Measurements from ENCODE around the gene DNAAF6. TPM values are rescaled to one million over a fixed set of nuclear protein-coding genes. Genes with fewer than 3 reads are reported as not detected.
"Not testable (repeated sequence)": the region's sequence is repeated elsewhere in the genome, so short reads cannot be mapped to it uniquely, and the experiment has no call there.

Gene DNAAF6
- total RNA-seq, 3 donors from 2014 or later = not detected

- Histone ChIP-seq H3K36me3 (ENCODE audit: low read depth) (no peaks in the 10 kb centered on the region), H3K4me3 (no peak overlapping the region), H3K9me3 (no peaks in the 10 kb centered on the region), H3K4me1 (ENCODE audit: low read depth) (no peaks in the 10 kb centered on the region)
- ATAC-seq (no peak), DNase-seq (no peak)
- intact Hi-C loops (cut with DNase I, micrococcal nuclease) = no loop called here
- no peak for TF ChIP-seq CTCF (IDR thresholded peaks at IDR 0.05)
Measured at GRCh38 chrX:107171369-107172102, 34.9 kb upstream of the DNAAF6 start.

GRCh38 chrX:107197319-107197718 lies 9.1 kb upstream of the DNAAF6 start:
- no peak for DNase-seq
- H3K36me3 ChIP-seq (ENCODE audit: low read depth) = no peaks in the 10 kb centered on the region
- TF ChIP-seq CTCF (IDR thresholded peaks at IDR 0.05) = no peak
- no peaks in the 10 kb centered on the region for H3K9me3 ChIP-seq
- H3K4me3 ChIP-seq = no peak overlapping the region
- H3K4me1 ChIP-seq (ENCODE audit: low read depth) = no peaks in the 10 kb centered on the region
- intact Hi-C loops (cut with DNase I, micrococcal nuclease) = no loop called here
- ATAC-seq = no peak

- DNase-seq; H3K4me3 ChIP-seq; H3K4me1 ChIP-seq (ENCODE audit: low read depth); H3K9me3 ChIP-seq; ATAC-seq; H3K36me3 ChIP-seq (ENCODE audit: low read depth); intact Hi-C loops (cut with DNase I, micrococcal nuclease): not testable (repeated sequence)
Measured at GRCh38 chrX:107198074-107198473, 8.3 kb upstream of the DNAAF6 start.

GRCh38 chrX:107199491-107199890 lies 6.9 kb upstream of the DNAAF6 start:
- no peaks in the 10 kb centered on the region for H3K4me1 ChIP-seq (ENCODE audit: low read depth)
- DNase-seq (no peak), ATAC-seq (no peak)
- H3K4me3 ChIP-seq = no peak overlapping the region
- H3K9me3 ChIP-seq = no peaks in the 10 kb centered on the region
- intact Hi-C loops (cut with DNase I, micrococcal nuclease) = no loop called here
- no peaks in the 10 kb centered on the region for H3K36me3 ChIP-seq (ENCODE audit: low read depth)
- no peak for TF ChIP-seq CTCF (IDR thresholded peaks at IDR 0.05)

GRCh38 chrX:107204068-107204605 lies 2.3 kb upstream of the DNAAF6 start:
- ATAC-seq (peak; percentile 55), DNase-seq (peak in 2 of 3 donors; percentile 47 to 82)
- no peaks in the 10 kb centered on the region for H3K4me1 ChIP-seq (ENCODE audit: low read depth)
- no peak overlapping the region for H3K4me3 ChIP-seq
- no peaks in the 10 kb centered on the region for H3K36me3 ChIP-seq (ENCODE audit: low read depth)
- intact Hi-C loops (cut with DNase I, micrococcal nuclease) = no loop called here
- no peak for TF ChIP-seq CTCF (IDR thresholded peaks at IDR 0.05)
- H3K9me3 ChIP-seq = no peaks in the 10 kb centered on the region

GRCh38 chrX:107206697-107207065 lies 270 bp downstream of the DNAAF6 start:
- intact Hi-C loops (cut with DNase I, micrococcal nuclease) = no loop called here
- H3K4me3 ChIP-seq = no peak overlapping the region
- ATAC-seq = no peak

More at GRCh38 chrX:107206697-107207065, 270 bp downstream of the DNAAF6 start:
- no peak for DNase-seq
- Histone ChIP-seq H3K4me1 (ENCODE audit: low read depth) (no peaks in the 10 kb centered on the region), H3K9me3 (no peaks in the 10 kb centered on the region), H3K36me3 (ENCODE audit: low read depth) (no peaks in the 10 kb centered on the region)
- no peak for TF ChIP-seq CTCF (IDR thresholded peaks at IDR 0.05)
